ENCODE results near the gene PATJ. TPM values are rescaled to one million over a fixed set of nuclear protein-coding genes. Genes with fewer than 3 reads are reported as not detected.

The PATJ gene
- total and polyA plus RNA-seq, 8 donors = 9.1 to 195 (median 68.0) TPM

DNA sequence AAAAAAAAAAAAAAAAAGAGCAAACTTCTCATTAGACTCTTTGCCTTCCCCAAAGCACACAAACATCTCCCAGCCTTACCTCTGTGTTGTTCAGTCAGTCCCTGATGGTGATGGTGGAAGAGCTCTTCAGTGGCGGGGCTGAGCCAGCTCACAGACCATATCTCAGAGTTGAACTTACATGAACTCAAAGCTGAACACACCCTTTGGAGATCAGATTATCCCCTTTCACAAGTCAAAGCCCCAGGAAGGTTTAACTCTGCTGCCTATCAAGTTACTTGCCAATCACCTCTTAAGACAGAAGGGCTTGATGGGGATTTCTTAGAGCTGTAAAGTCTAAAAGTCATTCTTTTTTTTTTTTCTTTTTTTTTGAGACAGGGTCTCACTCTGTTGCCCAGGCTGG, 397.1 kb downstream of the PATJ start:
- H3K9me3 ChIP-seq = no peaks in the 10 kb centered on the region
- 90 to 100% (median 94%) methylated on average over 1 of the region's 1 CpG for whole genome bisulfite sequencing, 5 donors
- intact Hi-C loops (cut with DNase I; ENCODE audit: low total_unique reads) = no loop called here
- H3K4me1 ChIP-seq = peaks cover 0 to 4% (median 0%) of the 10 kb centered on the region in 4 donors
- H3K36me3 ChIP-seq = peaks cover 0 to 25% (median 21%) of the 10 kb centered on the region in 4 donors
- TF ChIP-seq POLR2A (IDR thresholded peaks at IDR 0.05) = no peak
- no peak for TF ChIP-seq EP300 (IDR thresholded peaks at IDR 0.05)
- TF ChIP-seq CTCF (IDR thresholded peaks at IDR 0.05) = no peak
- no peak for TF ChIP-seq POLR2AphosphoS5 (IDR thresholded peaks at IDR 0.05)
- H3K27ac ChIP-seq = no peak overlapping the region
- H3K4me3 ChIP-seq = no peak overlapping the region
- H3K27me3 ChIP-seq = no peaks in the 10 kb centered on the region
- no peak for DNase-seq

DNA sequence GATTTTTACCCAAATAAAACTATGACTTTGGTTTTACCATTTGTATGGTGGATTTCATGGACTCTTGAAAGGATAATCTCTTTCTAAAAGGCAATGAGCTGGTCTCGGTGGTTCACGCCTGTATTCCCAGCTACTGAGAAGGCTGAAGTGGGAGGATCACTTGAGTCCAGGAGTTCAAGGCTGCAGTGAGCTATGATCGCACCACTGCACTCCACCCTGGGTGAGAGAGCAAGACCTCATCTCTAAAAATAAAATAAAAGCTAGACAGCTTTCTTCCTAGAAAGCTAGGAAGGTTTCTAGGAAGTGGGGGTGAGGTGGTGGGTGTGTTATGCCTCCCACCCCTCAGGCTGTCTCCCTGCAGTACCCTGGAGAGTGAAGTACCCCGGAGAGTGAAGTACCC, 398.4 kb downstream of the PATJ start:
- 88 to 96% (median 93%) methylated on average over 4 of the region's 4 CpGs for WGBS, 5 donors
- TF ChIP-seq EP300 (IDR thresholded peaks at IDR 0.05) (no peak), POLR2AphosphoS5 (IDR thresholded peaks at IDR 0.05) (no peak), POLR2A (IDR thresholded peaks at IDR 0.05) (no peak), CTCF (IDR thresholded peaks at IDR 0.05) (no peak)
- H3K4me1 ChIP-seq = peaks cover 0 to 4% (median 0%) of the 10 kb centered on the region in 4 donors
- H3K9me3 ChIP-seq = no peaks in the 10 kb centered on the region
- peaks cover 0 to 25% (median 20%) of the 10 kb centered on the region in 4 donors for H3K36me3 ChIP-seq
- H3K27me3 ChIP-seq = no peaks in the 10 kb centered on the region
- H3K27ac ChIP-seq = no peak overlapping the region
- no peak overlapping the region for H3K4me3 ChIP-seq
- intact Hi-C loops (cut with DNase I; ENCODE audit: low total_unique reads) = no loop called here
- no peak for DNase-seq

GRCh38 chr1:62142496-62142895, 400.2 kb downstream of the PATJ start:
- Histone ChIP-seq H3K9me3 (no peaks in the 10 kb centered on the region), H3K27me3 (no peaks in the 10 kb centered on the region), H3K27ac (no peak overlapping the region), H3K4me1 (peaks cover 0 to 4% (median 0%) of the 10 kb centered on the region in 4 donors), H3K36me3 (peaks cover 0 to 25% (median 20%) of the 10 kb centered on the region in 4 donors), H3K4me3 (no peak overlapping the region)
- DNase-seq = no peak
- 35 to 44% (median 41%) methylated on average over 5 of the region's 5 CpGs for WGBS, 5 donors
- intact Hi-C loops (cut with DNase I; ENCODE audit: low total_unique reads) = no loop called here
- TF ChIP-seq POLR2A (IDR thresholded peaks at IDR 0.05) (no peak), CTCF (IDR thresholded peaks at IDR 0.05) (no peak), EP300 (IDR thresholded peaks at IDR 0.05) (no peak), POLR2AphosphoS5 (IDR thresholded peaks at IDR 0.05) (no peak)

DNA sequence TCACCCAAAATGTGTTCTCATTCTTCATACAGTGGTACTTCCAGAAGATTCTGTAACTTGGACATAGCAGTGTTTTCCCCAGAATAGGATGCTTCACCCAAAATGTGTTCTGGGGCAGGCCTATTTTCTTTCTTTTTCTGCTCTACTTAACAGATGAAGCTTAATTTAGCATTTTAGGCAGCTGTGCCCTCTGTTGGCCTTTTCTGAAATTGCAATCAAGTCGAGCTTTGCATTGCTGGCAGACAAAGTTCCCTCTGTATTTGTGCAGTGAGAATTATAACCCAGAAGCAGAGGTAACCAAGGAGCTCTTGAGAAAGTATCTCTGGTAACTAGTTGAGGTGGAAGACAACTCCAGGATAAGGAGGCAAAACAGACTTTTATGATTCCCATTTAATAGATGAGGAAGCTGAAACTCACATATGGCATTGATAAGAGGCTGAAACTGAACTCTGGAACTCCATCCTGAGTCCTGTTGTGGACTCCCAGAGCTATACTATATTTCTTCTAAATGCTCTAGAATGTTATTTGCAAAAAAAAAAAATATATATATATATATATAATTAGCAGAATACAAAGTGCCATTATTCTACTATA, 402.1 kb downstream of the PATJ start:
- Histone ChIP-seq H3K4me3 (no peak overlapping the region), H3K4me1 (peaks cover 0 to 4% (median 0%) of the 10 kb centered on the region in 4 donors), H3K27ac (no peak overlapping the region), H3K9me3 (no peaks in the 10 kb centered on the region), H3K27me3 (no peaks in the 10 kb centered on the region), H3K36me3 (peaks cover 13 to 31% (median 22%) of the 10 kb centered on the region in 4 donors)
- intact Hi-C loops (cut with DNase I; ENCODE audit: low total_unique reads) = no loop called here
- peak in 1 of 2 donors; percentile 76 for DNase-seq
- TF ChIP-seq POLR2A (IDR thresholded peaks at IDR 0.05) (no peak), CTCF (IDR thresholded peaks at IDR 0.05) (peak in 5 of 7 experiments; percentile 16 to 55 (median 36))
- WGBS, 5 donors = 0% methylated on average over 1 of the region's 1 CpG

All from stomach (tissue), 9 donors.